Measurements from ENCODE around the gene ZNF273.

The ZNF273 gene

GRCh38 chr7:64959072-64959747, 56.1 kb downstream of the ZNF273 start:
- 56% methylated on average over 3 of the region's 3 CpGs for WGBS
- Histone ChIP-seq H3K27ac (ENCODE audit: low read depth, low read length) (no peak overlapping the region), H3K9ac (ENCODE audit: low read depth, low read length) (no peak overlapping the region)

GRCh38 chr7:64965594-64965993, 62.5 kb downstream of the ZNF273 start:
- H3K9ac ChIP-seq (ENCODE audit: low read depth, low read length), result no peak overlapping the region
- H3K4me3 ChIP-seq (ENCODE audit: low read length), result no peak overlapping the region
- H3K36me3 ChIP-seq (ENCODE audit: insufficient read depth, low read length), result no peaks in the 10 kb centered on the region
- H3K9me3 ChIP-seq (ENCODE audit: insufficient read depth, low read depth, low read length), result peaks cover 16% of the 10 kb centered on the region; the same call in 1 of the 2 replicates
- no peaks in the 10 kb centered on the region for H3K4me1 ChIP-seq (ENCODE audit: insufficient read depth, low read length)
- no peak overlapping the region for H3K27ac ChIP-seq (ENCODE audit: low read depth, low read length)
- no peaks in the 10 kb centered on the region for H3K27me3 ChIP-seq (ENCODE audit: insufficient read depth, low read length)

More at GRCh38 chr7:64959072-64959747, 56.1 kb downstream of the ZNF273 start:
- no peaks in the 10 kb centered on the region for H3K27me3 ChIP-seq (ENCODE audit: insufficient read depth, low read length)
- H3K9me3 ChIP-seq (ENCODE audit: insufficient read depth, low read depth, low read length), result peaks cover 2% of the 10 kb centered on the region; the same call in 1 of the 2 replicates
- no peaks in the 10 kb centered on the region for H3K36me3 ChIP-seq (ENCODE audit: insufficient read depth, low read length)
- no peak overlapping the region for H3K4me3 ChIP-seq (ENCODE audit: low read length)
- no peaks in the 10 kb centered on the region for H3K4me1 ChIP-seq (ENCODE audit: insufficient read depth, low read length)

- Histone ChIP-seq H3K9me3 (ENCODE audit: insufficient read depth, low read depth, low read length) (peaks cover 91% of the 10 kb centered on the region), H3K27me3 (ENCODE audit: insufficient read depth, low read length) (no peaks in the 10 kb centered on the region), H3K9ac (ENCODE audit: low read depth, low read length) (no peak overlapping the region), H3K36me3 (ENCODE audit: insufficient read depth, low read length) (peaks cover 58% of the 10 kb centered on the region), H3K27ac (ENCODE audit: low read depth, low read length) (no peak overlapping the region), H3K4me3 (ENCODE audit: low read length) (no peak overlapping the region), H3K4me1 (ENCODE audit: insufficient read depth, low read length) (no peaks in the 10 kb centered on the region)
- WGBS, result 96% methylated on average over 5 of the region's 5 CpGs
Observed at GRCh38 chr7:64978497-64979203, 75.6 kb downstream of the ZNF273 start.
